Measurements from ENCODE around the gene OR5C1.
"Not testable (repeated sequence)": the region's sequence is repeated elsewhere in the genome, so short reads cannot be mapped to it uniquely, and the experiment has no call there.

OR5C1 gene

GRCh38 chr9:122788831-122789230 lies at the start of gene OR5C1:
Gene OR5C1, plus strand, starts transcription at chr9:122788933. Its CDS starts 0 bp downstream, at chr9:122788933.
- no peak for DNase-seq (ENCODE audit: low read depth in 3 of 3)

GRCh38 chr9:122742003-122742402 lies 46.7 kb upstream of the OR5C1 start, which contains the start of gene OR1L6:
Gene OR1L6, plus strand, starts transcription at chr9:122742303. Its CDS starts 7,545 bp downstream, at chr9:122749848.
- DNase-seq (ENCODE audit: low read depth in 3 of 3) = no peak

- DNase-seq (ENCODE audit: low read depth in 3 of 3) = no peak
These were observed 33.9 kb upstream of the OR5C1 start for GRCh38 chr9:122754825-122755224.

- DNase-seq (ENCODE audit: low read depth in 3 of 3) = no peak
These were observed 20.9 kb upstream of the OR5C1 start for GRCh38 chr9:122767817-122768216.

- no peak for DNase-seq (ENCODE audit: low read depth in 3 of 3)
These were observed 11.7 kb upstream of the OR5C1 start for GRCh38 chr9:122777052-122777451.

GRCh38 chr9:122777935-122778627 lies 10.7 kb upstream of the OR5C1 start:
- DNase-seq (ENCODE audit: low read depth in 3 of 3) = no peak

GRCh38 chr9:122779181-122779580 lies 9.6 kb upstream of the OR5C1 start:
- DNase-seq (ENCODE audit: low read depth in 3 of 3) = no peak

- no peak for DNase-seq (ENCODE audit: low read depth in 3 of 3)
These were observed 8.7 kb upstream of the OR5C1 start for GRCh38 chr9:122780026-122780425.

GRCh38 chr9:122781671-122782070 lies 7.1 kb upstream of the OR5C1 start:
- no peak for DNase-seq (ENCODE audit: low read depth in 3 of 3)

- no peak for DNase-seq (ENCODE audit: low read depth in 3 of 3)
These were observed 3.5 kb upstream of the OR5C1 start for GRCh38 chr9:122785269-122785668.

- no peak for DNase-seq (ENCODE audit: low read depth in 3 of 3)
These were observed 2.4 kb upstream of the OR5C1 start for GRCh38 chr9:122786338-122786737.

- DNase-seq (ENCODE audit: low read depth in 3 of 3) = no peak
These were observed 718 bp downstream of the OR5C1 start for GRCh38 chr9:122789256-122790046.

- DNase-seq (ENCODE audit: low read depth in 3 of 3) = no peak
These were observed 3.3 kb downstream of the OR5C1 start for GRCh38 chr9:122791872-122792669.

GRCh38 chr9:122797316-122798063 lies 8.8 kb downstream of the OR5C1 start:
- DNase-seq (ENCODE audit: low read depth in 3 of 3) = no peak

GRCh38 chr9:122800066-122801060 lies 11.6 kb downstream of the OR5C1 start, which contains the start of gene OR1K1:
Gene OR1K1, plus strand, starts transcription at chr9:122800123. Its CDS starts 0 bp downstream, at chr9:122800123.
- DNase-seq (ENCODE audit: low read depth in 3 of 3) = no peak

- DNase-seq (ENCODE audit: low read depth in 3 of 3) = no peak
These were observed 17.9 kb downstream of the OR5C1 start for GRCh38 chr9:122806661-122807060.

- DNase-seq (ENCODE audit: low read depth in 3 of 3) = peak in 1 of 3 experiments; percentile 48
These were observed 18.7 kb downstream of the OR5C1 start for GRCh38 chr9:122807271-122807900.

- DNase-seq (ENCODE audit: low read depth in 3 of 3) = no peak
These were observed 19.4 kb downstream of the OR5C1 start for GRCh38 chr9:122808141-122808540.

GRCh38 chr9:122809261-122809660 lies 20.5 kb downstream of the OR5C1 start:
- not testable (repeated sequence) for DNase-seq (ENCODE audit: low read depth in 3 of 3)
